Measurements from ENCODE around the gene BET1. TPM values are rescaled to one million over a fixed set of nuclear protein-coding genes. Genes with fewer than 3 reads are reported as not detected.

Gene BET1
- total RNA-seq, 1 donor from 2014 or later: 18.8 TPM

- no peak for DNase-seq (ENCODE audit: low read depth, low spot score)
- peaks cover 4% of the 10 kb centered on the region for H3K4me1 Mint-ChIP-seq
- no peaks in the 10 kb centered on the region for H3K9me3 Mint-ChIP-seq
- H3K36me3 Mint-ChIP-seq (ENCODE audit: low read depth): no peaks in the 10 kb centered on the region
- no peak for TF ChIP-seq CTCF (conservative IDR thresholded peaks at IDR 0.05)
- H3K4me3 Mint-ChIP-seq: no peak overlapping the region
- H3K27me3 Mint-ChIP-seq (ENCODE audit: low read depth): no peaks in the 10 kb centered on the region
- H3K27ac Mint-ChIP-seq (ENCODE audit: unreplicated experiment): no peak overlapping the region
These were observed 44.6 kb upstream of the BET1 start for GRCh38 chr7:94048755-94049154.

- no peak overlapping the region for H3K4me3 Mint-ChIP-seq
- H3K27ac Mint-ChIP-seq (ENCODE audit: unreplicated experiment): no peak overlapping the region
- no peaks in the 10 kb centered on the region for H3K36me3 Mint-ChIP-seq (ENCODE audit: low read depth)
- peaks cover 4% of the 10 kb centered on the region for H3K4me1 Mint-ChIP-seq
- H3K9me3 Mint-ChIP-seq: no peaks in the 10 kb centered on the region
- TF ChIP-seq CTCF (conservative IDR thresholded peaks at IDR 0.05): no peak
- H3K27me3 Mint-ChIP-seq (ENCODE audit: low read depth): no peaks in the 10 kb centered on the region
- DNase-seq (ENCODE audit: low read depth, low spot score): no peak
These were observed 43.8 kb upstream of the BET1 start for GRCh38 chr7:94047956-94048355.

GRCh38 chr7:94045581-94045980 lies 41.4 kb upstream of the BET1 start:
- H3K36me3 Mint-ChIP-seq (ENCODE audit: low read depth): no peaks in the 10 kb centered on the region
- H3K27me3 Mint-ChIP-seq (ENCODE audit: low read depth): no peaks in the 10 kb centered on the region
- peaks cover 4% of the 10 kb centered on the region for H3K4me1 Mint-ChIP-seq
- H3K9me3 Mint-ChIP-seq: no peaks in the 10 kb centered on the region
- DNase-seq (ENCODE audit: low read depth, low spot score): no peak
- no peak overlapping the region for H3K27ac Mint-ChIP-seq (ENCODE audit: unreplicated experiment)
- TF ChIP-seq CTCF (conservative IDR thresholded peaks at IDR 0.05): no peak
- H3K4me3 Mint-ChIP-seq: no peak overlapping the region

GRCh38 chr7:94044806-94045205 lies 40.7 kb upstream of the BET1 start:
- DNase-seq (ENCODE audit: low read depth, low spot score): no peak
- no peaks in the 10 kb centered on the region for H3K36me3 Mint-ChIP-seq (ENCODE audit: low read depth)
- H3K27ac Mint-ChIP-seq (ENCODE audit: unreplicated experiment): no peak overlapping the region
- peaks cover 7% of the 10 kb centered on the region for H3K4me1 Mint-ChIP-seq
- no peak overlapping the region for H3K4me3 Mint-ChIP-seq
- TF ChIP-seq CTCF (conservative IDR thresholded peaks at IDR 0.05): no peak
- no peaks in the 10 kb centered on the region for H3K9me3 Mint-ChIP-seq
- no peaks in the 10 kb centered on the region for H3K27me3 Mint-ChIP-seq (ENCODE audit: low read depth)

- TF ChIP-seq CTCF (conservative IDR thresholded peaks at IDR 0.05): no peak
- DNase-seq (ENCODE audit: low read depth, low spot score): no peak
- H3K4me3 Mint-ChIP-seq: no peak overlapping the region
- H3K27ac Mint-ChIP-seq (ENCODE audit: unreplicated experiment): no peak overlapping the region
- H3K27me3 Mint-ChIP-seq (ENCODE audit: low read depth): no peaks in the 10 kb centered on the region
- H3K9me3 Mint-ChIP-seq: no peaks in the 10 kb centered on the region
- H3K36me3 Mint-ChIP-seq (ENCODE audit: low read depth): no peaks in the 10 kb centered on the region
- H3K4me1 Mint-ChIP-seq: peaks cover 8% of the 10 kb centered on the region
These were observed 39.1 kb upstream of the BET1 start for GRCh38 chr7:94043299-94043698.

GRCh38 chr7:94042381-94042780 lies 38.2 kb upstream of the BET1 start:
- no peak for TF ChIP-seq CTCF (conservative IDR thresholded peaks at IDR 0.05)
- Mint-ChIP-seq H3K27me3 (ENCODE audit: low read depth) (no peaks in the 10 kb centered on the region), H3K27ac (ENCODE audit: unreplicated experiment) (no peak overlapping the region)

More at GRCh38 chr7:94042381-94042780, 38.2 kb upstream of the BET1 start:
- DNase-seq (ENCODE audit: low read depth, low spot score): no peak
- H3K36me3 Mint-ChIP-seq (ENCODE audit: low read depth): no peaks in the 10 kb centered on the region
- no peaks in the 10 kb centered on the region for H3K9me3 Mint-ChIP-seq
- H3K4me3 Mint-ChIP-seq: no peak overlapping the region
- peaks cover 8% of the 10 kb centered on the region for H3K4me1 Mint-ChIP-seq
